ENCODE results near the gene KRTAP10-12.

The KRTAP10-12 gene

GRCh38 chr21:44700101-44701022 is 3.4 kb downstream of the KRTAP10-12 start:
- TF ChIP-seq FOXP2 (optimal IDR thresholded peaks at IDR 0.05; ENCODE audit: control extremely low read depth, extremely low read length, insufficient read depth): no peak
- no peak overlapping the region for H3K4me3 ChIP-seq
- no peak overlapping the region for H3K27ac ChIP-seq
- H3K36me3 ChIP-seq (ENCODE audit: insufficient read depth, low read length): no peaks in the 10 kb centered on the region
- DNase-seq (ENCODE audit: low read depth, low spot score): no peak
- no peak overlapping the region for H3K9ac ChIP-seq (ENCODE audit: insufficient read length)
- H3K9me3 ChIP-seq (ENCODE audit: low read depth, low read length): no peaks in the 10 kb centered on the region

DNA sequence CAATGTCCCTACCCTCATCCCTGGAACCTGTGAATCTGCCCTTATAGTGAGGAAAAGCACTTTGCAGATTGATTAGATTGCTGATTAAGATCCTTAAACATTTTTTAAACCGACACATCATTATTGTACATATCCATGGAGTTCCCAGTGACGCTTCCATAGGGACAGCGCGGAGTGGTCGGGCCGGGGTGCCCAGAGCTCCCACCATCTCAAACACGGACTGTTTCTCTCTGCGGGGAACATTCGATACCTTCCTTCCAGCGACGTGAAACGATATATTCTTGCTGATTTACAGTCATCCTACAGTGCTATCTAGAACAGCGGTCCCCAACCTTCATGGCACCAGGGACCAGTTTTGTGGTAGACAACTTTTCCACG is 4.0 kb downstream of the KRTAP10-12 start:
- H3K9me3 ChIP-seq (ENCODE audit: low read depth, low read length): no peaks in the 10 kb centered on the region
- no peak for DNase-seq (ENCODE audit: low read depth, low spot score)
- H3K36me3 ChIP-seq (ENCODE audit: insufficient read depth, low read length): no peaks in the 10 kb centered on the region
- H3K27ac ChIP-seq: no peak overlapping the region
- H3K4me3 ChIP-seq: no peak overlapping the region
- H3K9ac ChIP-seq (ENCODE audit: insufficient read length): no peak overlapping the region
- TF ChIP-seq EZH2 (IDR thresholded peaks at IDR 0.05) (no peak), FOXP2 (optimal IDR thresholded peaks at IDR 0.05; ENCODE audit: control extremely low read depth, extremely low read length, insufficient read depth) (no peak), POLR2AphosphoS5 (IDR thresholded peaks at IDR 0.05; ENCODE audit: borderline replicate concordance, low read depth, low read length) (no peak)

- Histone ChIP-seq H3K27ac (no peak overlapping the region), H3K9ac (ENCODE audit: insufficient read length) (no peak overlapping the region), H3K4me3 (no peak overlapping the region), H3K36me3 (ENCODE audit: insufficient read depth, low read length) (no peaks in the 10 kb centered on the region), H3K9me3 (ENCODE audit: low read depth, low read length) (no peaks in the 10 kb centered on the region)
- no peak for TF ChIP-seq FOXP2 (optimal IDR thresholded peaks at IDR 0.05; ENCODE audit: control extremely low read depth, extremely low read length, insufficient read depth)
- no peak for TF ChIP-seq POLR2AphosphoS5 (IDR thresholded peaks at IDR 0.05; ENCODE audit: borderline replicate concordance, low read depth, low read length)
- TF ChIP-seq EZH2 (IDR thresholded peaks at IDR 0.05): no peak
- DNase-seq (ENCODE audit: low read depth, low spot score): no peak
Measured at GRCh38 chr21:44701541-44701940, 4.6 kb downstream of the KRTAP10-12 start.

DNA sequence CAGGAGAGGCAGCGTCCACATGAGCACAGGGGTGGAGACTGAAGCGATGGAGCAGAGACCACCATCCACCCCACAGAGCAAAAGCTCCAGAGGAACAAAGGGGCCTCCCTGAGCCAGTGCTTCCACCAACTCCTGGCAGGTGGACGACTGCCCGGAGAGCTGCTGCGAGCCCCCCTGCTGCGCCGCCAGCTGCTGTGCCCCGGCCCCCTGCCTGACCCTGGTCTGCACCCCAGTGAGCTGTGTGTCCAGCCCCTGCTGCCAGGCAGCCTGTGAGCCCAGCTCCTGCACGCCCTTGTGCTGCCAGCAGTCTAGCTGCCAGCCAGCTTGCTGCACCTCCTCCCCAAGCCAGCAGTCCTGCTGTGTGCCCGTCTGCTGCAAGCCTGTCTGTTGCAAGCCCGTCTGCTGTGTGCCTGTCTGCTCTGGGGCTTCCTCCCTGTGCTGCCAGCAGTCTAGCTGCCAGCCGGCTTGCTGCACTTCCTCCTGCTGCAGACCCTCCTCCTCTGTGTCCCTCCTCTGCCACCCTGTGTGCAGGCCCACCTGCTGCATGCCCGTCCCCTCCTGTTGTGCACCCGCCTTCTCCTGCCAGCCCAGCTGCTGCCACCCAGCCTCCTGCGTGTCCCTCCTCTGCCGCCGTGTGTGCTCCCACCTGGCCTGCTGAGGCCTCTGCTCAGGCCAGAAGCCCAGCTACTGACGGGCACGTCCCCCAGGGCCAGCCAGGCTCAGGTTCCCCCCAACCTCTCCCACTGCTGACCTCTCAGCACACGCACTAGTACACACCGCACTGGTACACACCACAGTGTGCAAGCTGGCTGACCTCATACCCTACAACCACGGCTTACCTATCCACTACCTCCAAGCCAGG is 5.4 kb downstream of the KRTAP10-12 start:
- no peak for DNase-seq (ENCODE audit: low read depth, low spot score)
- Histone ChIP-seq H3K27ac (no peak overlapping the region), H3K9ac (ENCODE audit: insufficient read length) (no peak overlapping the region), H3K9me3 (ENCODE audit: low read depth, low read length) (no peaks in the 10 kb centered on the region), H3K4me3 (no peak overlapping the region), H3K36me3 (ENCODE audit: insufficient read depth, low read length) (no peaks in the 10 kb centered on the region)
- no peak for TF ChIP-seq FOXP2 (optimal IDR thresholded peaks at IDR 0.05; ENCODE audit: control extremely low read depth, extremely low read length, insufficient read depth)
- TF ChIP-seq EZH2 (IDR thresholded peaks at IDR 0.05): no peak
- no peak for TF ChIP-seq POLR2AphosphoS5 (IDR thresholded peaks at IDR 0.05; ENCODE audit: borderline replicate concordance, low read depth, low read length)

DNA sequence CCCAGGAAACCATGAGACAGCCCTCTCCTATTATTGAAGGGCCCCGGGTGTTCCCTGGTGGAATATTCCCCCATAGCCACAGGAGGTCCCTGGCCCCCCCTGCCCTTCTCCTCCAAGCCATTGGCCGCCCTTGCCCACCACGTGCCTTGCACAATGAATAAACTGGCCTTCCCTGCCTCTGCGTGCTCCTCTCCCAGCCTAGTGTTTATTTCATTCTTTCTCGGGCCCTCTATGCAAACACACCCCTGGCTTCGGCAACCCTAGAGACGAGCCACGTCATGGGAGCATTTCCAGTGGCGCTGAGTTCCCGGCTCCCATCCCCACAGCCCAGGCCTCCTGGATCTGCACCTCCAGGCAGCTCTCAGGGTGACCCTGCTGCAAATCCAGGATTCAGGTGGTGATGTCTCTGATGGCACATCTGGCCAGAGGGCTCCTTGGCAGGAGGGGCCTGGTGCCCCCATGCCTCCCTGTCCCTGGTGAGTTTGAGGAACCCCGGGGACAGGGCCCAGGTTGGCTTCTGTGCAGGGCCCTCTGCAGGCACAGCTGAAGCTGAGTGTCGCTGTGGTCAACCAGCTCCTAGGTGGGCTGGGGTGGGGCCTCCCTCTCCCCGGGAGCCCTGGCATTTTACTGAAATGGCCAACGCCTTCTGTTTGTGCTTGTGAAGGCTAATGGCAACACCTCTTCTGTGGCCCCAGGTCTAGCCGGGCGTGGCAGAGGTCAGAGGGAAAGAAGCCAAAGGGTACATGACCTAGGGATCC is 6.2 kb downstream of the KRTAP10-12 start:
- Histone ChIP-seq H3K36me3 (ENCODE audit: insufficient read depth, low read length) (no peaks in the 10 kb centered on the region), H3K27ac (no peak overlapping the region), H3K9me3 (ENCODE audit: low read depth, low read length) (no peaks in the 10 kb centered on the region), H3K9ac (ENCODE audit: insufficient read length) (no peak overlapping the region), H3K4me3 (no peak overlapping the region)
- DNase-seq (ENCODE audit: low read depth, low spot score): no peak
- TF ChIP-seq POLR2AphosphoS5 (IDR thresholded peaks at IDR 0.05; ENCODE audit: borderline replicate concordance, low read depth, low read length): no peak
- TF ChIP-seq EZH2 (IDR thresholded peaks at IDR 0.05): no peak
- TF ChIP-seq FOXP2 (optimal IDR thresholded peaks at IDR 0.05; ENCODE audit: control extremely low read depth, extremely low read length, insufficient read depth): no peak

GRCh38 chr21:44703731-44704635 is 7.0 kb downstream of the KRTAP10-12 start:
- Histone ChIP-seq H3K27ac (no peak overlapping the region), H3K9me3 (ENCODE audit: low read depth, low read length) (no peaks in the 10 kb centered on the region), H3K9ac (ENCODE audit: insufficient read length) (no peak overlapping the region), H3K4me3 (no peak overlapping the region), H3K36me3 (ENCODE audit: insufficient read depth, low read length) (no peaks in the 10 kb centered on the region)
- DNase-seq (ENCODE audit: low read depth, low spot score): no peak
- no peak for TF ChIP-seq EZH2 (IDR thresholded peaks at IDR 0.05)
- no peak for TF ChIP-seq POLR2AphosphoS5 (IDR thresholded peaks at IDR 0.05; ENCODE audit: borderline replicate concordance, low read depth, low read length)
- no peak for TF ChIP-seq FOXP2 (optimal IDR thresholded peaks at IDR 0.05; ENCODE audit: control extremely low read depth, extremely low read length, insufficient read depth)

- Histone ChIP-seq H3K27ac (no peak overlapping the region), H3K4me3 (no peak overlapping the region), H3K9ac (ENCODE audit: insufficient read length) (no peak overlapping the region), H3K9me3 (ENCODE audit: low read depth, low read length) (no peaks in the 10 kb centered on the region), H3K36me3 (ENCODE audit: insufficient read depth, low read length) (no peaks in the 10 kb centered on the region)
- no peak for DNase-seq (ENCODE audit: low read depth, low spot score)
- TF ChIP-seq EZH2 (IDR thresholded peaks at IDR 0.05) (no peak), FOXP2 (optimal IDR thresholded peaks at IDR 0.05; ENCODE audit: control extremely low read depth, extremely low read length, insufficient read depth) (no peak), POLR2AphosphoS5 (IDR thresholded peaks at IDR 0.05; ENCODE audit: borderline replicate concordance, low read depth, low read length) (no peak)
Measured at GRCh38 chr21:44704636-44705001, 7.6 kb downstream of the KRTAP10-12 start.

All from SK-N-MC (cell line).